ENCODE results near the gene ASB18.

GRCh38 chr2:236287656-236288055 is 23.4 kb upstream of the ASB18 start:
- TF ChIP-seq POLR2AphosphoS5 (IDR thresholded peaks at IDR 0.05; ENCODE audit: low read depth, low read length) (no peak), SIN3A (IDR thresholded peaks at IDR 0.05; ENCODE audit: borderline replicate concordance, insufficient read depth, low read length) (no peak), REST (IDR thresholded peaks at IDR 0.05; ENCODE audit: insufficient read depth in 1 of 2, low read depth in 2 of 2, low read length in 2 of 2) (no peak), TAF1 (IDR thresholded peaks at IDR 0.05; ENCODE audit: borderline replicate concordance, insufficient read depth, low read length) (no peak)
